K562 (cell line): ENCODE data around the gene ASMTL. TPM values are rescaled to one million over a fixed set of nuclear protein-coding genes. Genes with fewer than 3 reads are reported as not detected.

Source experiments
- ELF4 ChIP-seq: fragments of 450-650 bp; formaldehyde crosslinking; IDR thresholded peaks from 2 replicates; pipeline ENCODE4 v1.4.0; 2022; ENCODE audit warnings: missing genetic modification characterization
- MGA ChIP-seq: fragments of 450-650 bp; IDR thresholded peaks from 2 replicates; pipeline ENCODE4 v1.6.1; 2016; ENCODE audit warnings: mild to moderate bottlenecking, moderate library complexity
- ZNF140 ChIP-seq: fragments of 250-450 bp; sonication (Bioruptor Pico); IDR thresholded peaks from 2 replicates; pipeline ENCODE4 v1.8.0; 2021; ENCODE audit warnings: moderate library complexity, mild to moderate bottlenecking, inconsistent platforms
- polyA plus RNA-seq, 8 experiments: library from polyadenylated mRNA; depleted of rRNA in 4 of 8; stranded (reverse) in 5 of 8; unstranded in 3 of 8; fragments of >200 nt; fragmentation: Nextera tagmentation in 2 of 8; fragmentation: Illumina TruSeq in 1 of 8; extraction: Ambion mirVana in 2 of 8; extraction: Trizol in 1 of 8; gene quantifications; 2 replicates each; pipeline versions ENCODE4 v1.2.1 to v1.2.3, GENCODE V29; 2011 to 2014; ENCODE audit warnings: inconsistent platforms in 1 of 8, missing spikeins in 1 of 8
- total RNA-seq, 7 experiments: library from RNA; depleted of rRNA in 6 of 7; stranded (reverse); fragments of >200 nt in 6 of 7; fragmentation: Illumina TruSeq in 2 of 7; extraction: Trizol in 2 of 7; gene quantifications; 2 replicates each; pipeline versions ENCODE4 v1.2.1 to v1.2.3, GENCODE V29; 2011 to 2021; ENCODE audit warnings: low replicate concordance in 1 of 7
- TF ChIP-seq, protein P1 (sequence below): IDR thresholded peaks from 2 replicates; pipeline ENCODE4 v1.6.1; 2014; ENCODE audit warnings: antibody characterized with exemption

The ASMTL gene
- total and polyA plus RNA-seq, 9 of the 15 experiments (the other 6 are each of a cell fraction or from before 2014, with no cell fraction given) = 0.56 to 20.6 (median 7.6) TPM

GRCh38 chrX:1411326-1411725 is 41.4 kb downstream of the ASMTL start (continued):
- TF ChIP-seq MGA = no peak
- TF ChIP-seq ZNF140 = no peak
- TF ChIP-seq, protein P1, sequence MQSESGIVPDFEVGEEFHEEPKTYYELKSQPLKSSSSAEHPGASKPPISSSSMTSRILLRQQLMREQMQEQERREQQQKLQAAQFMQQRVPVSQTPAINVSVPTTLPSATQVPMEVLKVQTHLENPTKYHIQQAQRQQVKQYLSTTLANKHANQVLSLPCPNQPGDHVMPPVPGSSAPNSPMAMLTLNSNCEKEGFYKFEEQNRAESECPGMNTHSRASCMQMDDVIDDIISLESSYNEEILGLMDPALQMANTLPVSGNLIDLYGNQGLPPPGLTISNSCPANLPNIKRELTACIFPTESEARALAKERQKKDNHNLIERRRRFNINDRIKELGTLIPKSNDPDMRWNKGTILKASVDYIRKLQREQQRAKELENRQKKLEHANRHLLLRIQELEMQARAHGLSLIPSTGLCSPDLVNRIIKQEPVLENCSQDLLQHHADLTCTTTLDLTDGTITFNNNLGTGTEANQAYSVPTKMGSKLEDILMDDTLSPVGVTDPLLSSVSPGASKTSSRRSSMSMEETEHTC = no peak
- no peak for TF ChIP-seq ELF4 (CRISPR knock-in tag)
- TF ChIP-seq, all 486 proteins: peak for 0
